ENCODE data around the gene CNEP1R1. TPM values are rescaled to one million over a fixed set of nuclear protein-coding genes. Genes with fewer than 3 reads are reported as not detected.

CNEP1R1 gene
- polyA plus RNA-seq, 2 of the 4 experiments (the other 2 are of a cell fraction), result 20.7 to 32.0 TPM

DNA sequence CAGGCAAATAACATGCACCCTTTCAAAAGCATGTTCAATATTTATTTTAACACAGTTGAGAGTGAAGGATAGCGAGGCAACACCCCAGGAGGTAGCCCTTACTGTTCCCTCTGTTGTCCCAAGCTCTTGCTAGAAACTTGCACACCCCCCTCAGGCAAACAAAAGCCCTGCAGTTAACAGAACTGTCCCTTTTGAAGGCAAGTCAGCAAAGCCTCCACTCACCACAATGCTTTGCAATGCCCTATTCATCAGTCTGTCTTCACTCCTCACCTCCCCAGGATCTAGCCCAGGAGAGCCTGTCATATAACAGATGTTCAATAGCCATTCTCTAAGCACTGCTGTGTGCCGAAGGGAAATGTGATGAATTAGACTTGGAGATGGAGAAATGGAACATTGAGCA is 3.5 kb upstream of the CNEP1R1 start:
- ChIA-PET POLR2A (no interaction called here), CTCF (interaction anchor here (1.2 to 2.3 kb wide), 4 partner anchors 9 to 189 kb away, joined by 3 to 9 read pairs (median 3); no protein-coding TSS in a partner anchor)
- TF ChIP-seq, protein P1, sequence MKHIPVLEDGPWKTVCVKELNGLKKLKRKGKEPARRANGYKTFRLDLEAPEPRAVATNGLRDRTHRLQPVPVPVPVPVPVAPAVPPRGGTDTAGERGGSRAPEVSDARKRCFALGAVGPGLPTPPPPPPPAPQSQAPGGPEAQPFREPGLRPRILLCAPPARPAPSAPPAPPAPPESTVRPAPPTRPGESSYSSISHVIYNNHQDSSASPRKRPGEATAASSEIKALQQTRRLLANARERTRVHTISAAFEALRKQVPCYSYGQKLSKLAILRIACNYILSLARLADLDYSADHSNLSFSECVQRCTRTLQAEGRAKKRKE (CRISPR knock-in tag; IDR thresholded peaks at IDR 0.05; ENCODE audit: low read depth), result no peak
- TF ChIP-seq POLR2AphosphoS2 (conservative IDR thresholded peaks at IDR 0.05; ENCODE audit: low read length) (no peak), KDM5A (IDR thresholded peaks at IDR 0.05) (no peak), HOXB5 (CRISPR knock-in tag; IDR thresholded peaks at IDR 0.05) (no peak), BHLHE40 (IDR thresholded peaks at IDR 0.05; ENCODE audit: low read depth, low read length) (no peak), ZFP36 (IDR thresholded peaks at IDR 0.05; ENCODE audit: borderline replicate concordance, partially characterized antibody) (no peak), ZC3H11A (IDR thresholded peaks at IDR 0.05) (no peak), RARB (CRISPR knock-in tag; IDR thresholded peaks at IDR 0.05) (no peak), CEBPB (IDR thresholded peaks at IDR 0.05) (no peak), TP53 (CRISPR knock-in tag; IDR thresholded peaks at IDR 0.05) (no peak), RFX5 (IDR thresholded peaks at IDR 0.05) (no peak)
- TF ChIP-seq, protein P2, sequence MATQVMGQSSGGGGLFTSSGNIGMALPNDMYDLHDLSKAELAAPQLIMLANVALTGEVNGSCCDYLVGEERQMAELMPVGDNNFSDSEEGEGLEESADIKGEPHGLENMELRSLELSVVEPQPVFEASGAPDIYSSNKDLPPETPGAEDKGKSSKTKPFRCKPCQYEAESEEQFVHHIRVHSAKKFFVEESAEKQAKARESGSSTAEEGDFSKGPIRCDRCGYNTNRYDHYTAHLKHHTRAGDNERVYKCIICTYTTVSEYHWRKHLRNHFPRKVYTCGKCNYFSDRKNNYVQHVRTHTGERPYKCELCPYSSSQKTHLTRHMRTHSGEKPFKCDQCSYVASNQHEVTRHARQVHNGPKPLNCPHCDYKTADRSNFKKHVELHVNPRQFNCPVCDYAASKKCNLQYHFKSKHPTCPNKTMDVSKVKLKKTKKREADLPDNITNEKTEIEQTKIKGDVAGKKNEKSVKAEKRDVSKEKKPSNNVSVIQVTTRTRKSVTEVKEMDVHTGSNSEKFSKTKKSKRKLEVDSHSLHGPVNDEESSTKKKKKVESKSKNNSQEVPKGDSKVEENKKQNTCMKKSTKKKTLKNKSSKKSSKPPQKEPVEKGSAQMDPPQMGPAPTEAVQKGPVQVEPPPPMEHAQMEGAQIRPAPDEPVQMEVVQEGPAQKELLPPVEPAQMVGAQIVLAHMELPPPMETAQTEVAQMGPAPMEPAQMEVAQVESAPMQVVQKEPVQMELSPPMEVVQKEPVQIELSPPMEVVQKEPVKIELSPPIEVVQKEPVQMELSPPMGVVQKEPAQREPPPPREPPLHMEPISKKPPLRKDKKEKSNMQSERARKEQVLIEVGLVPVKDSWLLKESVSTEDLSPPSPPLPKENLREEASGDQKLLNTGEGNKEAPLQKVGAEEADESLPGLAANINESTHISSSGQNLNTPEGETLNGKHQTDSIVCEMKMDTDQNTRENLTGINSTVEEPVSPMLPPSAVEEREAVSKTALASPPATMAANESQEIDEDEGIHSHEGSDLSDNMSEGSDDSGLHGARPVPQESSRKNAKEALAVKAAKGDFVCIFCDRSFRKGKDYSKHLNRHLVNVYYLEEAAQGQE (IDR thresholded peaks at IDR 0.05), result no peak
- TF ChIP-seq, protein P3, sequence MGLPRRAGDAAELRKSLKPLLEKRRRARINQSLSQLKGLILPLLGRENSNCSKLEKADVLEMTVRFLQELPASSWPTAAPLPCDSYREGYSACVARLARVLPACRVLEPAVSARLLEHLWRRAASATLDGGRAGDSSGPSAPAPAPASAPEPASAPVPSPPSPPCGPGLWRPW (IDR thresholded peaks at IDR 0.05), result no peak
- Histone ChIP-seq H3K9me3 (no peaks in the 10 kb centered on the region), H3K4me1 (peaks cover 8% of the 10 kb centered on the region; the same call in 2 of the 3 replicates), H3K27ac (no peak overlapping the region), H3K4me2 (no peak overlapping the region), H3K4me3 (no peak overlapping the region)
- peak in 1 of 2 experiments; percentile 20 for DNase-seq (ENCODE audit: low read depth in 1 of 2, low spot score in 1 of 2)
- 37% methylated on average over 2 of the region's 2 CpGs for WGBS (ENCODE audit: missing lambda C conversion rate)
- ATAC-seq, result no peak
- no peak for FAIRE-seq

DNA sequence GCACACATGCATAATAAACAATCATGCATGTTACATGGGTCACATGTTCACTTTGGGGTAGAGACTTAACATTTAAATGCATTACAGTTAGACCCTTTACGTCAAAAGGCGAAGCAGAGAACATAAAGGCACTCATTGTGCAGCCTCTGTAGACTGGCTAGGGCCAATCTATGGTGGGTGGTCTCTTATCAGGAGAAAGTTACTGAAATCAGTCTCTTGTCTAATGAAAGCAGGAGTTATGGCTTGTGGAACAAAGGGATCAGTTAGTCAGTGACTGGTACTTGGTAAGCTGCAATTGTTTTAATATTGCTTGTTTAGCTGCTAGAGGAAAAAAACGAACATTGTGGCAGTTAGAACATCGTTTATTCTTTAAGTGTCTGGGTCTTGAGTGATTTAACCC is 1.4 kb upstream of the CNEP1R1 start:
- ATAC-seq, result no peak
- WGBS (ENCODE audit: missing lambda C conversion rate), result 38% methylated on average over 4 of the region's 4 CpGs
- H3K4me3 ChIP-seq, result no peak overlapping the region
- no peak overlapping the region for H3K4me2 ChIP-seq
- no peaks in the 10 kb centered on the region for H3K9me3 ChIP-seq
- H3K4me1 ChIP-seq, result peaks cover 13% of the 10 kb centered on the region; the same call in 2 of the 3 replicates
- TF ChIP-seq TFCP2L1 (CRISPR knock-in tag; IDR thresholded peaks at IDR 0.05), result no peak
- POLR2A ChIA-PET, result no interaction called here
- no peak for FAIRE-seq
- CTCF ChIA-PET, result interaction anchor here (1.1 to 2.7 kb wide), 5 partner anchors 11 to 197 kb away, joined by 3 to 43 read pairs (median 16); no protein-coding TSS in a partner anchor
- DNase-seq (ENCODE audit: low read depth in 1 of 2, low spot score in 1 of 2), result no peak
- no peak overlapping the region for H3K27ac ChIP-seq

DNA sequence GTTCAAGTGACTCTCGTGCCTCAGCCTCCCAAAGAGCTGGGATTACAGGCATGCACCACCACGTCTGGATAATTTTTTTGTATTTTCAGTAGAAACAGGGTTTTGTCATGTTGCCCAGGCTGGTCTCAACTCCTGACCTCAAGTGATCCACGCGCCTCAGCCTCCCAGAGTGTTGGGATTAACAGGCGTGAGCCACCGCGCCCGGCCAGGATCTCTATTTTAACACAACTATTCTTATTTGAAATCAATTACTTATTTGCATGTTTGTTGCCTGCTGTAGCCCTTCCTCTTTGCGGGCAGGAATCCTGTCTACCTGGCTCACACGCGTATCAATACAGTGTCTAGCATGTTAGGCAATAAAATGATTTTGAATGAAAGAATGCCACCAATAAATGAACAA is 818 bp upstream of the CNEP1R1 start:
- Histone ChIP-seq H3K4me1 (peaks cover 13% of the 10 kb centered on the region; the same call in 2 of the 3 replicates), H3K9me3 (no peaks in the 10 kb centered on the region), H3K27ac (no peak overlapping the region), H3K4me2 (peak overlapping the region; percentile 71), H3K4me3 (peak overlapping the region; percentile 26; the same call in 1 of the 3 replicates)
- ChIA-PET POLR2A (no interaction called here), CTCF (interaction anchor here (0.6 to 2.7 kb wide), 34 partner anchors 9 to 643 kb away, joined by 3 to 43 read pairs (median 4); partner anchors contain the start of gene HEATR3)
- DNase-seq (ENCODE audit: low read depth in 1 of 2, low spot score in 1 of 2), result no peak
- WGBS (ENCODE audit: missing lambda C conversion rate), result 87% methylated on average over 11 of the region's 11 CpGs
- ATAC-seq, result no peak
- TF ChIP-seq HOXB5 (CRISPR knock-in tag; IDR thresholded peaks at IDR 0.05) (no peak), SMC3 (IDR thresholded peaks at IDR 0.05) (no peak), CBX8 (IDR thresholded peaks at IDR 0.05) (no peak), MYC (IDR thresholded peaks at IDR 0.05; ENCODE audit: borderline replicate concordance, low read length) (no peak), ZNF302 (CRISPR knock-in tag; IDR thresholded peaks at IDR 0.05) (no peak), FOSB (CRISPR knock-in tag; IDR thresholded peaks at IDR 0.05) (no peak), SREBF2 (IDR thresholded peaks at IDR 0.05) (no peak), EHMT2 (IDR thresholded peaks at IDR 0.05; ENCODE audit: low read depth) (no peak), HEYL (CRISPR knock-in tag; IDR thresholded peaks at IDR 0.05) (no peak), USF2 (IDR thresholded peaks at IDR 0.05) (no peak), TFCP2L1 (CRISPR knock-in tag; IDR thresholded peaks at IDR 0.05) (no peak)
- TF ChIP-seq, protein P1 (CRISPR knock-in tag; IDR thresholded peaks at IDR 0.05; ENCODE audit: low read depth), result no peak
- TF ChIP-seq, protein P4, sequence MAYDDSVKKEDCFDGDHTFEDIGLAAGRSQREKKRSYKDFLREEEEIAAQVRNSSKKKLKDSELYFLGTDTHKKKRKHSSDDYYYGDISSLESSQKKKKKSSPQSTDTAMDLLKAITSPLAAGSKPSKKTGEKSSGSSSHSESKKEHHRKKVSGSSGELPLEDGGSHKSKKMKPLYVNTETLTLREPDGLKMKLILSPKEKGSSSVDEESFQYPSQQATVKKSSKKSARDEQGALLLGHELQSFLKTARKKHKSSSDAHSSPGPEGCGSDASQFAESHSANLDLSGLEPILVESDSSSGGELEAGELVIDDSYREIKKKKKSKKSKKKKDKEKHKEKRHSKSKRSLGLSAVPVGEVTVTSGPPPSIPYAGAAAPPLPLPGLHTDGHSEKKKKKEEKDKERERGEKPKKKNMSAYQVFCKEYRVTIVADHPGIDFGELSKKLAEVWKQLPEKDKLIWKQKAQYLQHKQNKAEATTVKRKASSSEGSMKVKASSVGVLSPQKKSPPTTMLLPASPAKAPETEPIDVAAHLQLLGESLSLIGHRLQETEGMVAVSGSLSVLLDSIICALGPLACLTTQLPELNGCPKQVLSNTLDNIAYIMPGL (CRISPR knock-in tag; IDR thresholded peaks at IDR 0.05; ENCODE audit: borderline replicate concordance), result no peak
- TF ChIP-seq, protein P3 (IDR thresholded peaks at IDR 0.05), result no peak
- FAIRE-seq, result no peak
